ENCODE results near the gene PAPOLG.

Gene PAPOLG

GRCh38 chr2:60837123-60837522 is 81.1 kb downstream of the PAPOLG start:
- no peak overlapping the region for H3K27ac ChIP-seq (ENCODE audit: poor library complexity, severe bottlenecking)
- H3K4me3 ChIP-seq (ENCODE audit: severe bottlenecking): no peak overlapping the region
- DNase-seq (ENCODE audit: low spot score) (no peak), ATAC-seq (ENCODE audit: low read depth) (no peak)
- TF ChIP-seq, protein P1, sequence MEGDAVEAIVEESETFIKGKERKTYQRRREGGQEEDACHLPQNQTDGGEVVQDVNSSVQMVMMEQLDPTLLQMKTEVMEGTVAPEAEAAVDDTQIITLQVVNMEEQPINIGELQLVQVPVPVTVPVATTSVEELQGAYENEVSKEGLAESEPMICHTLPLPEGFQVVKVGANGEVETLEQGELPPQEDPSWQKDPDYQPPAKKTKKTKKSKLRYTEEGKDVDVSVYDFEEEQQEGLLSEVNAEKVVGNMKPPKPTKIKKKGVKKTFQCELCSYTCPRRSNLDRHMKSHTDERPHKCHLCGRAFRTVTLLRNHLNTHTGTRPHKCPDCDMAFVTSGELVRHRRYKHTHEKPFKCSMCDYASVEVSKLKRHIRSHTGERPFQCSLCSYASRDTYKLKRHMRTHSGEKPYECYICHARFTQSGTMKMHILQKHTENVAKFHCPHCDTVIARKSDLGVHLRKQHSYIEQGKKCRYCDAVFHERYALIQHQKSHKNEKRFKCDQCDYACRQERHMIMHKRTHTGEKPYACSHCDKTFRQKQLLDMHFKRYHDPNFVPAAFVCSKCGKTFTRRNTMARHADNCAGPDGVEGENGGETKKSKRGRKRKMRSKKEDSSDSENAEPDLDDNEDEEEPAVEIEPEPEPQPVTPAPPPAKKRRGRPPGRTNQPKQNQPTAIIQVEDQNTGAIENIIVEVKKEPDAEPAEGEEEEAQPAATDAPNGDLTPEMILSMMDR (IDR thresholded peaks at IDR 0.05; ENCODE audit: poor library complexity, severe bottlenecking): no peak
- no peaks in the 10 kb centered on the region for H3K4me1 ChIP-seq (ENCODE audit: insufficient read depth, poor library complexity, severe bottlenecking)
- no peaks in the 10 kb centered on the region for H3K27me3 ChIP-seq (ENCODE audit: insufficient read depth, poor library complexity, severe bottlenecking)
- no peaks in the 10 kb centered on the region for H3K36me3 ChIP-seq (ENCODE audit: low read depth)
- no peaks in the 10 kb centered on the region for H3K9me3 ChIP-seq (ENCODE audit: severe bottlenecking)

DNA sequence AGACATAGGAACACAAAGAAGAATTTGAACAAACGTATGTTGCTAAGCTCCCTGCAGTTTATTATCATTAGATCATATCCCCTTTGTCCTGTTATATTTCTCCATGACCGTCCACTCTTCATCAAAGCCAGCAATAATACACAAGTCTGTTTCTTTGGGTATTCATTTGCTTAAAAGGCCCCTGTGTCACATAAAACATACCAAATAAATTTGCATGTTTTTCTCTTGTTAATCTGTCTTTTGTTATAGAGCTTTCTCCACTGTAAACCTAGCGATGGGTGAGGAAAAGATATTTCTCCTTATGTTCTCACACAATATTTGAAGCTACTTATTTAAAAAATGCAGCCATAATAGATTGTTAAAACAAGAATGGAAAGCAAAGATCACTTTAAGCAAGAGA is 82.4 kb downstream of the PAPOLG start:
- ATAC-seq (ENCODE audit: low read depth) (no peak), DNase-seq (ENCODE audit: low spot score) (no peak)
- H3K9me3 ChIP-seq (ENCODE audit: severe bottlenecking): no peaks in the 10 kb centered on the region
- H3K27ac ChIP-seq (ENCODE audit: poor library complexity, severe bottlenecking): no peak overlapping the region
- H3K4me1 ChIP-seq (ENCODE audit: insufficient read depth, poor library complexity, severe bottlenecking): no peaks in the 10 kb centered on the region
- H3K4me3 ChIP-seq (ENCODE audit: severe bottlenecking): no peak overlapping the region
- no peaks in the 10 kb centered on the region for H3K36me3 ChIP-seq (ENCODE audit: low read depth)
- H3K27me3 ChIP-seq (ENCODE audit: insufficient read depth, poor library complexity, severe bottlenecking): no peaks in the 10 kb centered on the region
- TF ChIP-seq, protein P1 (IDR thresholded peaks at IDR 0.05; ENCODE audit: poor library complexity, severe bottlenecking): no peak

GRCh38 chr2:60839126-60839813 is 83.2 kb downstream of the PAPOLG start:
- Histone ChIP-seq H3K27me3 (ENCODE audit: insufficient read depth, poor library complexity, severe bottlenecking) (no peaks in the 10 kb centered on the region), H3K4me1 (ENCODE audit: insufficient read depth, poor library complexity, severe bottlenecking) (no peaks in the 10 kb centered on the region), H3K36me3 (ENCODE audit: low read depth) (no peaks in the 10 kb centered on the region), H3K4me3 (ENCODE audit: severe bottlenecking) (no peak overlapping the region), H3K9me3 (ENCODE audit: severe bottlenecking) (no peaks in the 10 kb centered on the region), H3K27ac (ENCODE audit: poor library complexity, severe bottlenecking) (no peak overlapping the region)
- TF ChIP-seq, protein P1 (IDR thresholded peaks at IDR 0.05; ENCODE audit: poor library complexity, severe bottlenecking): no peak
- no peak for DNase-seq (ENCODE audit: low spot score)
- ATAC-seq (ENCODE audit: low read depth): no peak

GRCh38 chr2:60840880-60841279 is 84.8 kb downstream of the PAPOLG start:
- DNase-seq (ENCODE audit: low spot score) (no peak), ATAC-seq (ENCODE audit: low read depth) (no peak)
- no peak overlapping the region for H3K27ac ChIP-seq (ENCODE audit: poor library complexity, severe bottlenecking)

DNA sequence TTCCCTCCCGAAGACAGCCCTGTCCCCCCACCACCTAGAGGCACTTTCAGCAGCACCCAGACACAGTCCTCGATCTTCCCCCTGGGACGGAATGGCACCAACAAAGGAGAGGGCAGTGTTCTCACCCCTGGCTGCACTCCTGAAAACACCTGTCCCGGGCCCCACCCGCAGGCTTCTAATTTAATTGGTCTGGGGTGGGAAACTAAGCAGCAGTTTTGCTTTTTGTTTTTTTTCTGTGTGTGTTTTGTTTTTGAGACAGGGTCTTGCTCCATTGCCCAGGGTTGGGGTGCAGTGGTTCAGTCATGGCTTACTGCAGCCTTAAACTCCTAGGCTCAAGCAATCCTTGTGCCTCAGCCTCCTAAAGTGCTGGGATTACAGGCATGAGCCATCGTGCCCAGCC is 86.9 kb downstream of the PAPOLG start:
- Histone ChIP-seq H3K36me3 (ENCODE audit: low read depth) (no peaks in the 10 kb centered on the region), H3K4me1 (ENCODE audit: insufficient read depth, poor library complexity, severe bottlenecking) (no peaks in the 10 kb centered on the region), H3K4me3 (ENCODE audit: severe bottlenecking) (no peak overlapping the region), H3K27me3 (ENCODE audit: insufficient read depth, poor library complexity, severe bottlenecking) (no peaks in the 10 kb centered on the region), H3K9me3 (ENCODE audit: severe bottlenecking) (no peaks in the 10 kb centered on the region), H3K27ac (ENCODE audit: poor library complexity, severe bottlenecking) (no peak overlapping the region)
- TF ChIP-seq, protein P1 (IDR thresholded peaks at IDR 0.05; ENCODE audit: poor library complexity, severe bottlenecking): no peak
- DNase-seq (ENCODE audit: low spot score) (no peak), ATAC-seq (ENCODE audit: low read depth) (no peak)

More at GRCh38 chr2:60840880-60841279, 84.8 kb downstream of the PAPOLG start:
- TF ChIP-seq, protein P1 (IDR thresholded peaks at IDR 0.05; ENCODE audit: poor library complexity, severe bottlenecking): no peak
- Histone ChIP-seq H3K4me1 (ENCODE audit: insufficient read depth, poor library complexity, severe bottlenecking) (no peaks in the 10 kb centered on the region), H3K9me3 (ENCODE audit: severe bottlenecking) (no peaks in the 10 kb centered on the region), H3K4me3 (ENCODE audit: severe bottlenecking) (no peak overlapping the region), H3K27me3 (ENCODE audit: insufficient read depth, poor library complexity, severe bottlenecking) (no peaks in the 10 kb centered on the region), H3K36me3 (ENCODE audit: low read depth) (no peaks in the 10 kb centered on the region)

Data from RWPE2 (cell line).